ENCODE data around the gene ZYX. TPM values are rescaled to one million over a fixed set of nuclear protein-coding genes. Genes with fewer than 3 reads are reported as not detected.

Gene ZYX
- polyA plus RNA-seq, 1 of the 3 experiments (the other 2 are of a cell fraction), result 271 TPM

DNA sequence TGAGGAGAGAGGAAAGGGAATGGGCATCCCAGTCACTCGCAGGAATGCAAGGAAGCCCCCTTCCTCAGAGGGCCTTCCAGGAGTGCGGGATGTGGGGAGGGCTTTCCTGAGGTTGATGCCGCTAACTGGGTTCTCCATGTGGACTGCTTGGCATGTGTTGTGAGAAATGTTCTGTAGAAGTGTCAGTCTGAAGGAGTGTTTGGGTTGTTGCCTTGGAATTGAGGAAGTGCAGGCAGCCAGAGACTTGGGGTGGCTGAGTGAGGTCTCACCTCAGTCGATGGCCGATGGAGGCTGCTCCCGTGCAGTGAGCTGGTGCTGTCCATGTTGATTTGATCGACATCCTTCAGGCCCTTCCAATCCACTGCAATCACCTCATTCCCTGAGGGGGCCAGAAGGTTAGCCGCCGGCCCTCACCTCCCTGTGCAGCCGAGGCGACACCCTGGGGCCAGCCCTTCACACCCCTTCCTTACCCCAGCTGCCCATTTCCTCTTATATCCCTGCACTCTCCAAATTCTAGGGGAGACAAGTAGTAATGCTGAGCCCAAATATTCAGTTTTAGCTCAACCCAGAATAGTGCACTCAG lies 21.3 kb upstream of the ZYX start:
- H3K9me3 ChIP-seq, result no peaks in the 10 kb centered on the region
- no peaks in the 10 kb centered on the region for H4K20me1 ChIP-seq (ENCODE audit: insufficient read depth)
- H2AFZ ChIP-seq (ENCODE audit: low read depth), result no peak overlapping the region
- no peaks in the 10 kb centered on the region for H3F3A ChIP-seq (replicated peaks; ENCODE audit: insufficient read depth)
- no peak overlapping the region for H3K9ac ChIP-seq
- ChIA-PET POLR2A (interaction anchor here (0.7 kb wide), 1 partner anchor 80 kb away, joined by 3 read pairs; no protein-coding TSS in a partner anchor), CTCF (interaction anchor here (1.0 to 2.4 kb wide), 8 partner anchors 13 to 120 kb away, joined by 3 to 14 read pairs (median 4); partner anchors contain the start of gene CASP2)
- peaks cover 0 to 27% of the 10 kb centered on the region in 2 experiments for H3K36me3 ChIP-seq (replicated peaks in 1 of 2; ENCODE audit: control insufficient read depth in 1 of 2, insufficient read depth in 2 of 2, low read length in 1 of 2)
- 82% methylated on average over 11 of the region's 11 CpGs for WGBS (ENCODE audit: low lambda C conversion rate)
- H3K27ac ChIP-seq (ENCODE audit: low read depth in 2 of 2, low read length in 1 of 2), result no peak overlapping the region
- no peak overlapping the region for H3K4me2 ChIP-seq
- no peaks in the 10 kb centered on the region for H3K27me3 ChIP-seq (ENCODE audit: insufficient read depth)
- DNase-seq, result no peak
- TF ChIP-seq, protein P1, sequence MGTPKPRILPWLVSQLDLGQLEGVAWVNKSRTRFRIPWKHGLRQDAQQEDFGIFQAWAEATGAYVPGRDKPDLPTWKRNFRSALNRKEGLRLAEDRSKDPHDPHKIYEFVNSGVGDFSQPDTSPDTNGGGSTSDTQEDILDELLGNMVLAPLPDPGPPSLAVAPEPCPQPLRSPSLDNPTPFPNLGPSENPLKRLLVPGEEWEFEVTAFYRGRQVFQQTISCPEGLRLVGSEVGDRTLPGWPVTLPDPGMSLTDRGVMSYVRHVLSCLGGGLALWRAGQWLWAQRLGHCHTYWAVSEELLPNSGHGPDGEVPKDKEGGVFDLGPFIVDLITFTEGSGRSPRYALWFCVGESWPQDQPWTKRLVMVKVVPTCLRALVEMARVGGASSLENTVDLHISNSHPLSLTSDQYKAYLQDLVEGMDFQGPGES (IDR thresholded peaks at IDR 0.05; ENCODE audit: low read depth, low read length), result no peak
- TF ChIP-seq, protein P2, sequence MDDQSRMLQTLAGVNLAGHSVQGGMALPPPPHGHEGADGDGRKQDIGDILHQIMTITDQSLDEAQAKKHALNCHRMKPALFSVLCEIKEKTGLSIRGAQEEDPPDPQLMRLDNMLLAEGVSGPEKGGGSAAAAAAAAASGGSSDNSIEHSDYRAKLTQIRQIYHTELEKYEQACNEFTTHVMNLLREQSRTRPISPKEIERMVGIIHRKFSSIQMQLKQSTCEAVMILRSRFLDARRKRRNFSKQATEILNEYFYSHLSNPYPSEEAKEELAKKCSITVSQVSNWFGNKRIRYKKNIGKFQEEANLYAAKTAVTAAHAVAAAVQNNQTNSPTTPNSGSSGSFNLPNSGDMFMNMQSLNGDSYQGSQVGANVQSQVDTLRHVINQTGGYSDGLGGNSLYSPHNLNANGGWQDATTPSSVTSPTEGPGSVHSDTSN (IDR thresholded peaks at IDR 0.05), result no peak
- no peak for TF ChIP-seq RFX5 (IDR thresholded peaks at IDR 0.05; ENCODE audit: low read length)
- TF ChIP-seq JUND (IDR thresholded peaks at IDR 0.05), result no peak
- no peak for TF ChIP-seq RXRA (IDR thresholded peaks at IDR 0.05; ENCODE audit: borderline replicate concordance, low read depth)
- TF ChIP-seq, protein P3, sequence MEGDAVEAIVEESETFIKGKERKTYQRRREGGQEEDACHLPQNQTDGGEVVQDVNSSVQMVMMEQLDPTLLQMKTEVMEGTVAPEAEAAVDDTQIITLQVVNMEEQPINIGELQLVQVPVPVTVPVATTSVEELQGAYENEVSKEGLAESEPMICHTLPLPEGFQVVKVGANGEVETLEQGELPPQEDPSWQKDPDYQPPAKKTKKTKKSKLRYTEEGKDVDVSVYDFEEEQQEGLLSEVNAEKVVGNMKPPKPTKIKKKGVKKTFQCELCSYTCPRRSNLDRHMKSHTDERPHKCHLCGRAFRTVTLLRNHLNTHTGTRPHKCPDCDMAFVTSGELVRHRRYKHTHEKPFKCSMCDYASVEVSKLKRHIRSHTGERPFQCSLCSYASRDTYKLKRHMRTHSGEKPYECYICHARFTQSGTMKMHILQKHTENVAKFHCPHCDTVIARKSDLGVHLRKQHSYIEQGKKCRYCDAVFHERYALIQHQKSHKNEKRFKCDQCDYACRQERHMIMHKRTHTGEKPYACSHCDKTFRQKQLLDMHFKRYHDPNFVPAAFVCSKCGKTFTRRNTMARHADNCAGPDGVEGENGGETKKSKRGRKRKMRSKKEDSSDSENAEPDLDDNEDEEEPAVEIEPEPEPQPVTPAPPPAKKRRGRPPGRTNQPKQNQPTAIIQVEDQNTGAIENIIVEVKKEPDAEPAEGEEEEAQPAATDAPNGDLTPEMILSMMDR (IDR thresholded peaks at IDR 0.05), result no peak
- no peak for TF ChIP-seq GATA2 (CRISPR knock-in tag; IDR thresholded peaks at IDR 0.05)
- TF ChIP-seq FOXJ3 (CRISPR knock-in tag; IDR thresholded peaks at IDR 0.05), result no peak
- no peak for TF ChIP-seq POLR2AphosphoS5 (IDR thresholded peaks at IDR 0.05; ENCODE audit: low read depth, low read length)
- TF ChIP-seq, protein P4, sequence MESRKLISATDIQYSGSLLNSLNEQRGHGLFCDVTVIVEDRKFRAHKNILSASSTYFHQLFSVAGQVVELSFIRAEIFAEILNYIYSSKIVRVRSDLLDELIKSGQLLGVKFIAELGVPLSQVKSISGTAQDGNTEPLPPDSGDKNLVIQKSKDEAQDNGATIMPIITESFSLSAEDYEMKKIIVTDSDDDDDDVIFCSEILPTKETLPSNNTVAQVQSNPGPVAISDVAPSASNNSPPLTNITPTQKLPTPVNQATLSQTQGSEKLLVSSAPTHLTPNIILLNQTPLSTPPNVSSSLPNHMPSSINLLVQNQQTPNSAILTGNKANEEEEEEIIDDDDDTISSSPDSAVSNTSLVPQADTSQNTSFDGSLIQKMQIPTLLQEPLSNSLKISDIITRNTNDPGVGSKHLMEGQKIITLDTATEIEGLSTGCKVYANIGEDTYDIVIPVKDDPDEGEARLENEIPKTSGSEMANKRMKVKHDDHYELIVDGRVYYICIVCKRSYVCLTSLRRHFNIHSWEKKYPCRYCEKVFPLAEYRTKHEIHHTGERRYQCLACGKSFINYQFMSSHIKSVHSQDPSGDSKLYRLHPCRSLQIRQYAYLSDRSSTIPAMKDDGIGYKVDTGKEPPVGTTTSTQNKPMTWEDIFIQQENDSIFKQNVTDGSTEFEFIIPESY (IDR thresholded peaks at IDR 0.05; ENCODE audit: borderline replicate concordance, low read depth), result no peak
- no peak for TF ChIP-seq EZH2phosphoT487 (IDR thresholded peaks at IDR 0.05; ENCODE audit: borderline replicate concordance, low read depth)
- peaks cover 0 to 8% of the 10 kb centered on the region in 2 experiments; a peak in 1 of 4 replicates for H3K4me1 ChIP-seq (ENCODE audit: control insufficient read depth in 1 of 2, insufficient read depth in 2 of 2, low read depth in 1 of 2, low read length in 1 of 2)
- H3K79me2 ChIP-seq (ENCODE audit: insufficient read depth), result no peaks in the 10 kb centered on the region
- H3K4me3 ChIP-seq (ENCODE audit: low read depth in 2 of 2, low read length in 1 of 2), result no peak overlapping the region
- H3K9me2 ChIP-seq, result no peaks in the 10 kb centered on the region
